Measurements from ENCODE around the gene ANGPTL3.
"Not testable (repeated sequence)": the region's sequence is repeated elsewhere in the genome, so short reads cannot be mapped to it uniquely, and the experiment has no call there.

ANGPTL3 gene

DNA sequence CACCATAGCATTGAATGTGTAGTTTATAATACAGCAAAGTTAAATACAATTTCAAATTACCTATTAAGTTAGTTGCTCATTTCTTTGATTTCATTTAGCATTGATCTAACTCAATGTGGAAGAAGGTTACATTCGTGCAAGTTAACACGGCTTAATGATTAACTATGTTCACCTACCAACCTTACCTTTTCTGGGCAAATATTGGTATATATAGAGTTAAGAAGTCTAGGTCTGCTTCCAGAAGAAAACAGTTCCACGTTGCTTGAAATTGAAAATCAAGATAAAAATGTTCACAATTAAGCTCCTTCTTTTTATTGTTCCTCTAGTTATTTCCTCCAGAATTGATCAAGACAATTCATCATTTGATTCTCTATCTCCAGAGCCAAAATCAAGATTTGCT is at the start of gene ANGPTL3:
ANGPTL3 (plus strand) TSS at position 240 of the 400 bp plus-strand sequence; CDS start at position 287, 47 bp downstream.
- TF ChIP-seq CTCF (IDR thresholded peaks at IDR 0.05; ENCODE audit: insufficient read depth, low read depth, low read length, missing control alignments), result no peak
- H3K4me3 ChIP-seq (ENCODE audit: low read depth, low read length), result no peak within 1 kb of the TSS
- DNase-seq (ENCODE audit: low read depth), result no peak

GRCh38 chr1:62561306-62561705 is 36.0 kb upstream of the ANGPTL3 start:
- H3K4me3 ChIP-seq (ENCODE audit: low read depth, low read length), result no peak overlapping the region
- TF ChIP-seq CTCF (IDR thresholded peaks at IDR 0.05; ENCODE audit: insufficient read depth, low read depth, low read length, missing control alignments), result no peak
- no peak for DNase-seq (ENCODE audit: low read depth)

GRCh38 chr1:62567182-62567581 is 30.1 kb upstream of the ANGPTL3 start:
- not testable (repeated sequence) for DNase-seq (ENCODE audit: low read depth)

GRCh38 chr1:62567926-62568325 is 29.4 kb upstream of the ANGPTL3 start:
- not testable (repeated sequence) for H3K4me3 ChIP-seq (ENCODE audit: low read depth, low read length); DNase-seq (ENCODE audit: low read depth)

More at GRCh38 chr1:62567182-62567581, 30.1 kb upstream of the ANGPTL3 start:
- not testable (repeated sequence) for H3K4me3 ChIP-seq (ENCODE audit: low read depth, low read length)

DNA sequence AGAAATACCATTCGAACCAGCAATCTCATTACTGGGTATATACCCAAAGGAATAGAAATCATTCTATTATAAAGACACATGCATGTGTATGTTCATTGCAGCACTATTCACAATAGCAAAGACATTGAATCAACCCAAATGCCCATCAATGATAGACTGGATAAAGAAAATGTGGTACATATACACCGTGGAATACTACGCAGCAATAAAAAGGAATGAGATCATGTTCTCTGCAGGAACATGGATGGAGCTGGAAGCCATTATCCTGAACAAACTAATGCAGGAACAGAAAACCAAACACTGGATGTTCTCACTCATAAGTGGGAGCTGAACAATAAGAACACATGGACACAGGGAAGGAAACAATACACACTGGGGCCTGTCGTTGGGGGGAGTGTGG is 25.8 kb upstream of the ANGPTL3 start:
- DNase-seq (ENCODE audit: low read depth); H3K4me3 ChIP-seq (ENCODE audit: low read depth, low read length): not testable (repeated sequence)

DNA sequence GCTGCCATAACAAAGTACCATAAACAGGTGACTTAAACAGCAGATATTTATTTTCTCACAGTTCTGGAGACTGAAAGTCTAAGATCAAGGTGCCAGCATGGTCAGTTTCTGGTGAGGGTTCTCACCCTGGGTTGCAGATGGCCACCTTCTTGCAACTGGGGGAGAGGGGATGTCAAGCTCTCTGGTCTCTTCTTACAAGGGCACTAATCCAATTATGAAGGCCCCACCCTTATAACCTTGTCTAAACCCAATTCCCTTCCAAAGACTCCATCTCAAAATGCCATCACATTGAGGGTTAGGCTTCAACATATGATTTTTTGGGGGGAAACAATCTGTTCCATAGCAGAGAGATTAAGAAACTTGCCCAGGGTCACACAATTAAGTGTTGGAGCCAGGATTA is 24.8 kb upstream of the ANGPTL3 start:
- no peak for TF ChIP-seq CTCF (IDR thresholded peaks at IDR 0.05; ENCODE audit: insufficient read depth, low read depth, low read length, missing control alignments)
- no peak overlapping the region for H3K4me3 ChIP-seq (ENCODE audit: low read depth, low read length)
- DNase-seq (ENCODE audit: low read depth), result no peak

GRCh38 chr1:62573675-62574074 is 23.6 kb upstream of the ANGPTL3 start:
- no peak for DNase-seq (ENCODE audit: low read depth)
- no peak overlapping the region for H3K4me3 ChIP-seq (ENCODE audit: low read depth, low read length)
- no peak for TF ChIP-seq CTCF (IDR thresholded peaks at IDR 0.05; ENCODE audit: insufficient read depth, low read depth, low read length, missing control alignments)

DNA sequence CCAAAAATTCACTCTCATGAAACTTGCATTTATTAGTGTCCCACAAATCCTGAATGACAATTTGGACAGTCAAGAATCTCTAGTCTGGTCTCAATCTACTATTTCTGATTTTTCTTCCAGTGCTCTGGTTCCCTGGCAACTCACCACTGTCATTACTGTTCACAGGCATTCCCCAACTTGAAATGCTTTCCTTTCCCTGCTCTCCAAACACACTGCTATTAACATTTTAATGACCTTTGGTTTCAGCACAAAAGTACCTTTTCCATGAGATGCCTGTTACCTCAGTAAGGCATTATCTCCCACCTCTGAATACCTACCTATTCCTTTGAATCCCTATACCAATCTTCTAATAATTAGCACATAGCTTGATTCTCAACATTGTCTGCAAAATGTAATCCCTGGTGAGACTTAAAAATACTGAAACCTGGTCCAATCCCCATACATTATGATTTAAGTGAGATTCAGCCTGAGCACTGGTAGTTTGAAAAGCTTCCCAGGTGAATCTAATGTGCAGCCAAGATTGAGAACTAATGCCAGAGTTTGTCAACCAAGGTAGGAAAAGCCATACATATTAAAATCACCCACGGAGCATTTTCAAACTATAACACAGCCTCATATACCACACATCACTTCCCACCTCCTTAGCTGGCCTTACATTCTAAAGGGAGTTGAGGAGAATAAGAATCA is 11.7 kb upstream of the ANGPTL3 start:
- TF ChIP-seq CTCF (IDR thresholded peaks at IDR 0.05; ENCODE audit: insufficient read depth, low read depth, low read length, missing control alignments), result no peak
- no peak overlapping the region for H3K4me3 ChIP-seq (ENCODE audit: low read depth, low read length)
- no peak for DNase-seq (ENCODE audit: low read depth)
